LNCaP clone FGC (cell line): ENCODE measurements around the gene SCN4B.

Experiments
- DNase-seq: peaks from one replicate; pipeline ENCODE4 v3.0.0-alpha.2; 2011; ENCODE audit warnings: low read depth
- H3K4me3 ChIP-seq: 2 replicates; pipeline ENCODE4 v1.5.1; 2011; ENCODE audit warnings: mild to moderate bottlenecking, low read depth, low read length, control low read depth
- TF ChIP-seq, protein P1 (sequence below): IDR thresholded peaks from 2 replicates; pipeline ENCODE4 v1.5.1; 2012; ENCODE audit warnings: mild to moderate bottlenecking; ENCODE audit not compliant: control insufficient read depth, insufficient read depth; ENCODE audit errors: extremely low read depth

Gene SCN4B

DNA sequence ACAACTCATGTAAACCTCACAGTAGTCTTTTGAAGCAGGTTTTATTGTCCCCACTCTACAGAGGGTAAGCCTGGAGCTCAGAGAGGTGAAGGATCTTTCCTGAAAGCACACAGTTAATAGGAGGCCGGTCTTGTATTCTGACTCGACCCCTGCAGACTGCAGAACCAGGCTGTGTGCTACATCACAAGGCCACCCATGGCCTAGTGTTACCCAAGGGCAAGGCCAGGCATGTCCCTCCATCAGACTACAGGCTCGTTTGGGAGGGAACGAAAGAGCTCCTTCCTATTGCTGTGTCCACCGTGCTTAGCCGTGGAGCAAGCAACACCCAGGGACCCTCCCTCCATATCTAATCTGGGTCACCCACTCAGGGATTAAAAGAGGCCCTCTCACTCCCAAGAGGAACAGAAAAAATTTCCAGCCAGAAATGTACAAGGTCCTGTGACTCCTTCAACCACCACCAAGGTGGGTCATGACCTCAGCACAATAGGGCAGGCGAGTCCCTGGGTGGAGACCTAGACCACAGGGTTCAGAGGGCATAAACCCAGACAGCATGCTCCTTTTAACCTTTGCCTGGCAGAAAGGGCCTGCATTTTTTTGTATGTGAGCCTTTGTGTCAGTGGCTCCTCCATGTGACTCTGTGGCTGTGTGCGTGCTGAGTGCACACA, 59.6 kb downstream of the SCN4B start:
- DNase-seq, result no peak
- TF ChIP-seq, protein P1, sequence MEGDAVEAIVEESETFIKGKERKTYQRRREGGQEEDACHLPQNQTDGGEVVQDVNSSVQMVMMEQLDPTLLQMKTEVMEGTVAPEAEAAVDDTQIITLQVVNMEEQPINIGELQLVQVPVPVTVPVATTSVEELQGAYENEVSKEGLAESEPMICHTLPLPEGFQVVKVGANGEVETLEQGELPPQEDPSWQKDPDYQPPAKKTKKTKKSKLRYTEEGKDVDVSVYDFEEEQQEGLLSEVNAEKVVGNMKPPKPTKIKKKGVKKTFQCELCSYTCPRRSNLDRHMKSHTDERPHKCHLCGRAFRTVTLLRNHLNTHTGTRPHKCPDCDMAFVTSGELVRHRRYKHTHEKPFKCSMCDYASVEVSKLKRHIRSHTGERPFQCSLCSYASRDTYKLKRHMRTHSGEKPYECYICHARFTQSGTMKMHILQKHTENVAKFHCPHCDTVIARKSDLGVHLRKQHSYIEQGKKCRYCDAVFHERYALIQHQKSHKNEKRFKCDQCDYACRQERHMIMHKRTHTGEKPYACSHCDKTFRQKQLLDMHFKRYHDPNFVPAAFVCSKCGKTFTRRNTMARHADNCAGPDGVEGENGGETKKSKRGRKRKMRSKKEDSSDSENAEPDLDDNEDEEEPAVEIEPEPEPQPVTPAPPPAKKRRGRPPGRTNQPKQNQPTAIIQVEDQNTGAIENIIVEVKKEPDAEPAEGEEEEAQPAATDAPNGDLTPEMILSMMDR, result no peak
- no peak overlapping the region for H3K4me3 ChIP-seq

DNA sequence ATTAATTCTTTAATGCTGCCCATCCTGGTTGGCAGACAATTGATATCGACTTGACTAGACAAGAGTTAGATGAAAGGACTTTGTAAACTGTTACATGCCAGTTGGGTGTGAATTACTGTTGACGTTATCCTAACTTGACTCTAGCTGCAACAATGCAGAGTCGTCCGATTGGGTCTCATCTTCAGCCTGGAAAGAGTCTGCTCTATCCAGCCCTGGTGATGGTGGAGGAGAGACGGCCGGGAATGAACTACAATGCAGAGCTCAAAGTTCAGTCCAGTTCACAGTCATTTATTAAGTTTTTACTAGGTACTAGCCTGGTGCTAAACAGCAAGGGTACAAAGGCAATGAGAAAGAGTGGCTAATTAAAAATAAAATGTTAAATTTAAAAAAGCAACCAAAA, 60.9 kb downstream of the SCN4B start:
- no peak overlapping the region for H3K4me3 ChIP-seq
- TF ChIP-seq, protein P1, result no peak
- no peak for DNase-seq

DNA sequence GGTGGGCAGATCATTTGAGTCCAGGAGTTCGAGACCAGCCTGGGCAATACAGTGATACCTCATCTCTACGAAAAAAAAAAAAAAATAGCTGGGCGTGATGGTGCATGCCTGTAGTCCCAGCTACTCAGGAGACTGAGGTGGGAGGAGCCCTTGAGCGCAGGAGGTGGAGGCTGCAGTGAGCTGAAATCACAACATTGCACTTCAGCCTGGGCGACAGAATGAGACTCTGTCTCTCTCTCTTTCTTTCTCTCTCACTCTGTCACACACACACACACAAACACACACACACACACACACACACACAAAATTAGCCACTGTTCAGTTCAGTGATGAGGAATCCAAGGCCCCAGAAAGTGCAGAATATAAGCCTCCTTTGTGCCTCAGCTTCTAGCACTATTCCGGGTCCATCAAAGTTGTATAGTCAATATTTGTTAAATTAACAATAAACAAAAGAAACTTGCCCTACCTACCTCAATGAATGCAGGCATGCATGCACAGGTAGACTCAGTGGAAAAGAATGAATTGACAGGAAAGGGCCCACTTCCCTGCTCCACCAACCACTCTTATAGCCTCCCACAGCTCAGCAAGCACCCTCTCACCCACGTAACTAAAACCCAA, 62.0 kb downstream of the SCN4B start:
- no peak for DNase-seq
- no peak overlapping the region for H3K4me3 ChIP-seq
- TF ChIP-seq, protein P1, result no peak

DNA sequence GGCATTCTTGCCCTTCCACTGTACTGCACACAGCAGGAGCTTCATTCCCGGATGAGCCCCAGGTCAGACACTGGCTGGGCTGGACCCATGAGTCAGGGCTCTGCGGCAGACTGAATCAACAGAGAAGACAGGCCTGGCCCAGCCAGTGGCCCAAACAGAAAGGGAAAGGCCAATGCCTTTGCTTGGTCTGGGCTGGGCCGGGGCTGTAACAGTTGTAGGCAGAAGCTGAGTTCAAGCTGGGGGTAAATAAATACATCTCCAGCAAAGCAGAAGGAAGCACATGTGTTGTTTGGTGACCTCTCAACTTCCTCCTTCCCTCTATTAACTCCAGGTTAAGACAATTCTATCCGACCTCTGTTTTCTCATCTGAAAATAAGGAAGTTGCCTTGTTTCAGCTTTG, 64.1 kb downstream of the SCN4B start:
- no peak for DNase-seq
- TF ChIP-seq, protein P1, result no peak
- H3K4me3 ChIP-seq, result no peak overlapping the region

DNA sequence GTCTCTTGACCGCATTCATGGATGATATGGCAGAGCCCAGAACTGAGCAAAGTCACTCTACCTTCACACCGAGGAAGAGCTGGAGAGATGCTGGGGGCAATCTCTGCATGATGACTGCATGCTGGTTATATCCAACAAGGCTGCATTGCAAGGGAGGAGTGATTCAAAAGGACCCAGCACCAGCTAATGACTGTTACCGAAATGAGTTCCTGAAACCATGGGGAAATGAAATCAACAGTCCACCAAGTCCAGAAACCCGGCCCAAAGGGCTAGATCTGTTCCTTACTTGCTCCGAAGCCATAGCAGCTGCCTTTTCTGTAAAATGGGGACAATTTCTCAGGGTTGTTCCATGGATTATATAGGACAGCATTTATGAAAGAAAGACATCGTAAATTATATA, 64.7 kb downstream of the SCN4B start:
- DNase-seq, result no peak
- H3K4me3 ChIP-seq, result no peak overlapping the region
- TF ChIP-seq, protein P1, result no peak

DNA sequence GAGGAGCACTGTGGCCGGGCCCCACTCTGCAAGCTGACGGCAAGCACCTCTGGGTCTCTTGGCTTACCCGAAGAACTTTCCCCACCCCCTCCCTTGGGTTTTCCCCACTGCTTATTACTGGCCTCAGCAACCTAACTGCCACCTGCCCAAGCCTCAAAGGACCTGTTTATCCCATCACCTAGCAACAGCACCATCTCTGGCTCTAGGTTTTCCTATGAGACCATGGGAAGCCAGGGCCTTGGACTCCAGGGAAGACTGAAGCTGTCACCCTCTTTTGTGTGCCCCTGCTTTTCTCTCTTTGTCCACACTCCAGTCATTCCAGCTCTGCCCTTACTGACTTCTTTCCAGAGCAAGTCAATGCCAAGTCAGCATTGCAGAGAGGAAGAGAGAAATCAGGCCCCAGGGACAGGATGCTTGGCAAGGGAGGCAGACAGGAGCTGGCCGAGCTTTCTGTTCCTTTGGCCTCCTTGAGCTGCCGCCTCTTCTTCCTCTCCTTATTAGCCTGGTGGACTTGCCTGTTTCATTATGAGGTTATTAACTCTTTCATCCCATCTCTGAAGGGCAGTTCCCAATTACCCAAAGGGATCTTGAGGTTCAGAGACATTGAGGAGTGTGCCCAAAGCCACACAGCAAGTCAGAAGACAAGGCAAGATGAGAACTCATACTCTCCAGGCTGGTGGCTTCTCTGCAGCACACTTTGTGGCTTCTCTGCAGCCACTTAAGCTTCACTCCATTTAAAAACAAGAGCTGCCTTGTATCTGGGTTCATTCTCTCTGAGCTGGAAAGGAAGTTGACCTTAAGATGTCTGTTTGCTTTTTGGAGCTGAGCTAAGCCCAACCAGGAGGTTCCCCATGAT, 65.5 kb downstream of the SCN4B start, which contains the start of gene SMIM35:
Gene SMIM35, minus strand, starts transcription at position 51 of the 856 bp plus-strand sequence. CDS start 206 bp downstream, outside the sequence.
- no peak for DNase-seq
- TF ChIP-seq, protein P1, result no peak
- no peak within 1 kb of the TSS for H3K4me3 ChIP-seq
